GM12878 (cell line): Measurements from ENCODE around the gene AEBP1. TPM values are rescaled to one million over a fixed set of nuclear protein-coding genes. Genes with fewer than 3 reads are reported as not detected.

Source experiments
- ATAC-seq: fragments of 200-7000 bp; cut with Tn5 transposase; 3 replicates; pipeline ENCODE4 v1.9.1; 2020; ENCODE audit warnings: mild to moderate bottlenecking, moderate library complexity
- BruUV-seq: library from RNA; stranded (reverse); fragments of 400-500 nt; replicated peaks from 2 replicates; lab custom pipeline; 2021; lab: Mats Ljungman, UMichigan
- CTCF ChIA-PET: fragments of 300-600 bp; sonication (Branson Sonifier 250); formaldehyde crosslinking; extraction: SDS; loops from one replicate; lab custom pipeline; 2021; ENCODE audit warnings: inconsistent platforms; lab: Yijun Ruan, JAX
- POLR2A ChIA-PET: fragments of 350-600 bp; formaldehyde crosslinking; extraction: SDS; loops from one replicate; lab custom pipeline; 2021; ENCODE audit warnings: inconsistent platforms; lab: Charles Lee
- RAD21 ChIA-PET: fragments of 300-600 bp; sonication (Branson Sonifier 250); formaldehyde crosslinking; loops from one replicate; lab custom pipeline; 2023; ENCODE audit warnings: antibody characterized with exemption; ENCODE audit not compliant: unreplicated experiment; lab: Charles Lee
- SMC1A ChIA-PET: fragments of 300-600 bp; sonication (Branson Sonifier 250); formaldehyde crosslinking; loops from one replicate; lab custom pipeline; 2023; ENCODE audit not compliant: unreplicated experiment, uncharacterized antibody; lab: Charles Lee
- DNase-seq: peaks from one replicate; pipeline ENCODE4 v3.0.0-alpha.2; 2011; ENCODE audit warnings: low read depth, low spot score
- FAIRE-seq: peaks from 3 replicates; lab custom pipeline; 2011; peaks lifted over from hg19 to GRCh38; lab: Jason Lieb, UNC
- H2AFZ ChIP-seq: 2 replicates; pipeline ENCODE4 v1.6.0; 2011; ENCODE audit warnings: low read depth, low read length, control low read depth; ENCODE audit not compliant: control insufficient read depth
- H3K27ac ChIP-seq: 2 replicates; pipeline ENCODE4 v1.5.1; 2011; ENCODE audit warnings: control low read depth; ENCODE audit not compliant: control insufficient read depth, insufficient read depth
- H3K27me3 ChIP-seq, 2 experiments: replicated peaks in 1 of 2; 2 replicates each; pipeline versions ENCODE4 v1.6.0 to v1.6.1; 2011; ENCODE audit warnings: low read length in 1 of 2; ENCODE audit not compliant: control insufficient read depth in 2 of 2, insufficient read depth in 2 of 2
- H3K36me3 ChIP-seq, 2 experiments: 2 replicates each; pipeline ENCODE4 v1.5.1; 2011; ENCODE audit warnings: low read length in 1 of 2; ENCODE audit not compliant: control insufficient read depth in 2 of 2, insufficient read depth in 2 of 2
- H3K4me1 ChIP-seq: 2 replicates; pipeline ENCODE4 v1.6.1; 2011; ENCODE audit warnings: mild to moderate bottlenecking, low read length, moderate library complexity, mixed read lengths; ENCODE audit not compliant: control insufficient read depth, insufficient read depth
- H3K4me2 ChIP-seq: 2 replicates; pipeline ENCODE4 v1.6.0; 2011; ENCODE audit warnings: control low read depth; ENCODE audit not compliant: control insufficient read depth, insufficient read depth
- H3K4me3 ChIP-seq: fragments of 200-600 bp; sonication (generic); 2 replicates; pipeline ENCODE4 v1.5.1; 2016
- H3K79me2 ChIP-seq: 2 replicates; pipeline ENCODE4 v1.6.0; 2011; ENCODE audit warnings: low read length; ENCODE audit not compliant: control insufficient read depth, insufficient read depth
- H3K9ac ChIP-seq: 2 replicates; pipeline ENCODE4 v1.8.0; 2011; ENCODE audit warnings: low read length, control low read depth, mixed read lengths; ENCODE audit not compliant: control insufficient read depth, insufficient read depth
- H3K9me3 ChIP-seq: replicated peaks from 3 replicates; pipeline ENCODE4 v1.5.1; 2011; ENCODE audit warnings: mild to moderate bottlenecking, low read length; ENCODE audit not compliant: control insufficient read depth, insufficient read depth
- H4K20me1 ChIP-seq: 2 replicates; pipeline ENCODE4 v1.6.0; 2011; ENCODE audit not compliant: control insufficient read depth, insufficient read depth
- ATF7 ChIP-seq: fragments of 450-650 bp; IDR thresholded peaks from 2 replicates; pipeline ENCODE4 v1.6.1; 2016; ENCODE audit warnings: low read depth, mild to moderate bottlenecking
- BCL11A ChIP-seq: IDR thresholded peaks from 2 replicates; pipeline ENCODE4 v1.6.1; 2011; ENCODE audit warnings: low read depth, low read length
- CREB1 ChIP-seq: IDR thresholded peaks from 2 replicates; pipeline ENCODE4 v1.6.1; 2012; ENCODE audit warnings: low read depth, mild to moderate bottlenecking, inconsistent platforms
- CREM ChIP-seq: IDR thresholded peaks from 2 replicates; pipeline ENCODE4 v1.6.1; 2014; ENCODE audit warnings: antibody characterized with exemption, low read depth
- FOS ChIP-seq: IDR thresholded peaks from 3 replicates; pipeline ENCODE4 v1.6.1; 2011; ENCODE audit warnings: borderline replicate concordance; ENCODE audit not compliant: insufficient read length; ENCODE audit errors: extremely low read depth
- KAT2A ChIP-seq: conservative IDR thresholded peaks from 2 replicates; pipeline ENCODE4 v1.6.1; 2011; ENCODE audit warnings: low read depth, low read length; ENCODE audit not compliant: control insufficient read depth
- PML ChIP-seq: IDR thresholded peaks from 2 replicates; pipeline ENCODE4 v1.6.1; 2012; ENCODE audit warnings: low read length, inconsistent platforms
- POLR2AphosphoS2 ChIP-seq: IDR thresholded peaks from 2 replicates; pipeline ENCODE4 v1.6.1; 2011; ENCODE audit warnings: low read depth, mild to moderate bottlenecking, low read length, improper control_type of control experiment, moderate library complexity
- POU2F2 ChIP-seq: IDR thresholded peaks from 3 replicates; pipeline ENCODE4 v1.6.1; 2011; ENCODE audit warnings: low read depth, mild to moderate bottlenecking, low read length, borderline replicate concordance
- SPI1 ChIP-seq: IDR thresholded peaks from 2 replicates; pipeline ENCODE4 v1.6.1; 2011; ENCODE audit warnings: low read depth, mild to moderate bottlenecking, low read length, moderate library complexity, borderline replicate concordance; ENCODE audit not compliant: insufficient read depth
- ZZZ3 ChIP-seq: IDR thresholded peaks from 2 replicates; pipeline ENCODE4 v1.6.1; 2011; ENCODE audit warnings: low read depth; ENCODE audit not compliant: control insufficient read depth, insufficient read length
- WGBS: methylation state at CpG from one replicate; pipeline ENCODE4 v1.1.6; 2016; ENCODE audit warnings: low lambda C conversion rate; ENCODE audit not compliant: insufficient replicate concordance, insufficient coverage; ENCODE audit errors: missing lambda C conversion rate; 5-methylcytosine and 5-hydroxymethylcytosine counted together
- in situ Hi-C: fragments of 300-500 bp; cut with MboI; formaldehyde crosslinking; loops from 9 replicates; pipeline ENCODE4 v1.14.3; 2018; ENCODE audit warnings: mixed read lengths
- intact Hi-C: fragments of 100-400 bp; cut with micrococcal nuclease; formaldehyde crosslinking; loops from one replicate; pipeline ENCODE4 v1.14.2; 2022; ENCODE audit not compliant: unreplicated experiment
- polyA plus RNA-seq, 11 experiments: library from polyadenylated mRNA; depleted of rRNA in 4 of 11; unstranded in 6 of 11; stranded (reverse) in 5 of 11; fragments of >200 nt; fragmentation: Nextera tagmentation in 4 of 11; fragmentation: Illumina TruSeq in 1 of 11; extraction: Ambion mirVana in 4 of 11; extraction: Trizol in 1 of 11; gene quantifications; 1 replicate in 1 of 11; 2 replicates in 10 of 11; pipeline versions ENCODE4 v1.2.1 to v1.2.3, GENCODE V29; 2011 to 2016; ENCODE audit warnings: inconsistent platforms in 2 of 11, missing spikeins in 2 of 11, low read depth in 1 of 11
- total RNA-seq, 4 experiments: library from RNA; depleted of rRNA in 3 of 4; stranded (reverse); fragments of >200 nt in 3 of 4; fragmentation: Illumina TruSeq in 1 of 4; extraction: Trizol in 1 of 4; gene quantifications; 2 replicates each; pipeline versions ENCODE4 v1.2.1 to v1.2.3, GENCODE V29; 2013 to 2021
- TF ChIP-seq, protein P1 (sequence below): fragments of 450-650 bp; IDR thresholded peaks from 2 replicates; pipeline ENCODE4 v1.6.1; 2016; ENCODE audit warnings: mild to moderate bottlenecking
- TF ChIP-seq, protein P2 (sequence below): IDR thresholded peaks from 2 replicates; pipeline ENCODE4 v1.6.1; 2012; ENCODE audit warnings: low read depth, low read length, improper control_type of control experiment
- TF ChIP-seq, protein P3 (sequence below): fragments of 150-350 bp; IDR thresholded peaks from 2 replicates; pipeline ENCODE4 v1.6.1; 2014; ENCODE audit warnings: mild to moderate bottlenecking, low read depth, low read length
- TF ChIP-seq, protein P4 (sequence below): fragments of 450-650 bp; formaldehyde crosslinking; IDR thresholded peaks from 2 replicates; pipeline ENCODE4 v1.4.0; 2022; ENCODE audit warnings: mild to moderate bottlenecking, moderate library complexity

The AEBP1 gene
- total and polyA plus RNA-seq, 10 of the 15 experiments (the other 5 are each of a cell fraction or from before 2014, with no cell fraction given): 0.06 to 0.23 (median 0.11) TPM; not detected in 5

DNA sequence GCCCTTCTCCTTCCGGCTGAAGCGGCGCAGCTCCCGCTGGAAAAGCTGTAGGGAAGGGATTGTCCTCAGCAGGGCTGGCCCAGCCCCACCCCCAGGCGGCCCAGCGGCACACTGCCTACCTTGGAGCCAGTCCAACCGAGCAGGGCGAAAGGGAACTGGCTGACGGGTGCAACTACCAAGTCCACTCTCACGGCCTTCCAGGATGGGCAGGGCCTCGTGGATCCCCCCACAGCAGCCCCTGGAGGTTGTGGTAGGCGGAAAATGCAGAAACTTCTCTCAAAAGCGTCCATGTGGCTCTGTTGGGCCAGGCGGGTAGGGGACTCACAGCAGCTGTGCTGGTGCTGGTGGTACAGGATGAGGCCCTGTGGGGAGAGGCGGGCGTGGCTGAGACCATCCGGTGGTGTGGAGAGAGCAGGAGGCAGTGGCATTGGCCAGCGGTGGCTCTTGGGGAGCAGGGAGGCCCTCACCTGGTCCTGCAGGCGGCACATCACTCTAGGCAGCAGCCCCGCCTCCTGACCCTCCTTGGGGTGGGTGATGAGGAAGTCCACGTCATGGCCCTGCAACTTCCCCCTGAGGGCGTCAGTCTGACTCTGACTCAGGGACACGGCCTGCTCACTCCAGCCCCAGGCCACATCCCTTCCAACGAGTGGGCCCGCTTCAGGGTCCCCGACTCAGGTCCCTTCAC lies 30.3 kb upstream of the AEBP1 start:
- Histone ChIP-seq H4K20me1 (no peaks in the 10 kb centered on the region), H3K4me1 (peaks cover 4% of the 10 kb centered on the region), H3K79me2 (no peaks in the 10 kb centered on the region; the same call in 1 of the 2 replicates), H3K36me3 (peaks cover 26 to 37% of the 10 kb centered on the region in 2 experiments), H3K27ac (no peak overlapping the region), H3K4me3 (no peak overlapping the region), H3K27me3 (no peaks in the 10 kb centered on the region), H3K9me3 (no peaks in the 10 kb centered on the region), H2AFZ (no peak overlapping the region), H3K9ac (no peak overlapping the region), H3K4me2 (no peak overlapping the region)
- intact Hi-C loops: loop anchor here (2.0 kb wide), 1 partner anchor 123 kb away; no protein-coding TSS in a partner anchor
- DNase-seq (no peak), ATAC-seq (peak; percentile 70), FAIRE-seq (no peak)
- ChIA-PET POLR2A (no interaction called here), SMC1A (interaction anchor here (0.6 kb wide), 1 partner anchor 355 kb away, joined by 3 read pairs; no protein-coding TSS in a partner anchor), RAD21 (no interaction called here), CTCF (no interaction called here)
- no TSS peak for BruUV-seq
- in situ Hi-C loops: no loop called here
- 61% methylated on average over 26 of the region's 26 CpGs for whole genome bisulfite sequencing
- TF ChIP-seq SPI1 (peak; percentile 47; the same call in 1 of the 2 replicates), ZZZ3 (no peak), POU2F2 (0 out of 3 replicates have a peak, but pooled peaks have one; percentile 10), PML (no peak), BCL11A (no peak), CREM (0 out of 2 replicates have a peak, but pooled peaks have one; percentile 30), KAT2A (no peak), POLR2AphosphoS2 (0 out of 2 replicates have a peak, but pooled peaks have one; percentile 36), FOS (no peak), CREB1 (peak; percentile 72), ATF7 (no peak)
- TF ChIP-seq, protein P1, sequence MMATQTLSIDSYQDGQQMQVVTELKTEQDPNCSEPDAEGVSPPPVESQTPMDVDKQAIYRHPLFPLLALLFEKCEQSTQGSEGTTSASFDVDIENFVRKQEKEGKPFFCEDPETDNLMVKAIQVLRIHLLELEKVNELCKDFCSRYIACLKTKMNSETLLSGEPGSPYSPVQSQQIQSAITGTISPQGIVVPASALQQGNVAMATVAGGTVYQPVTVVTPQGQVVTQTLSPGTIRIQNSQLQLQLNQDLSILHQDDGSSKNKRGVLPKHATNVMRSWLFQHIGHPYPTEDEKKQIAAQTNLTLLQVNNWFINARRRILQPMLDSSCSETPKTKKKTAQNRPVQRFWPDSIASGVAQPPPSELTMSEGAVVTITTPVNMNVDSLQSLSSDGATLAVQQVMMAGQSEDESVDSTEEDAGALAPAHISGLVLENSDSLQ: peak; percentile 29; the same call in 1 of the 2 replicates
- TF ChIP-seq, protein P2, sequence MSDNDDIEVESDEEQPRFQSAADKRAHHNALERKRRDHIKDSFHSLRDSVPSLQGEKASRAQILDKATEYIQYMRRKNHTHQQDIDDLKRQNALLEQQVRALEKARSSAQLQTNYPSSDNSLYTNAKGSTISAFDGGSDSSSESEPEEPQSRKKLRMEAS: no peak
- TF ChIP-seq, protein P3, sequence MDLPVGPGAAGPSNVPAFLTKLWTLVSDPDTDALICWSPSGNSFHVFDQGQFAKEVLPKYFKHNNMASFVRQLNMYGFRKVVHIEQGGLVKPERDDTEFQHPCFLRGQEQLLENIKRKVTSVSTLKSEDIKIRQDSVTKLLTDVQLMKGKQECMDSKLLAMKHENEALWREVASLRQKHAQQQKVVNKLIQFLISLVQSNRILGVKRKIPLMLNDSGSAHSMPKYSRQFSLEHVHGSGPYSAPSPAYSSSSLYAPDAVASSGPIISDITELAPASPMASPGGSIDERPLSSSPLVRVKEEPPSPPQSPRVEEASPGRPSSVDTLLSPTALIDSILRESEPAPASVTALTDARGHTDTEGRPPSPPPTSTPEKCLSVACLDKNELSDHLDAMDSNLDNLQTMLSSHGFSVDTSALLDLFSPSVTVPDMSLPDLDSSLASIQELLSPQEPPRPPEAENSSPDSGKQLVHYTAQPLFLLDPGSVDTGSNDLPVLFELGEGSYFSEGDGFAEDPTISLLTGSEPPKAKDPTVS: no peak
- TF ChIP-seq, protein P4, sequence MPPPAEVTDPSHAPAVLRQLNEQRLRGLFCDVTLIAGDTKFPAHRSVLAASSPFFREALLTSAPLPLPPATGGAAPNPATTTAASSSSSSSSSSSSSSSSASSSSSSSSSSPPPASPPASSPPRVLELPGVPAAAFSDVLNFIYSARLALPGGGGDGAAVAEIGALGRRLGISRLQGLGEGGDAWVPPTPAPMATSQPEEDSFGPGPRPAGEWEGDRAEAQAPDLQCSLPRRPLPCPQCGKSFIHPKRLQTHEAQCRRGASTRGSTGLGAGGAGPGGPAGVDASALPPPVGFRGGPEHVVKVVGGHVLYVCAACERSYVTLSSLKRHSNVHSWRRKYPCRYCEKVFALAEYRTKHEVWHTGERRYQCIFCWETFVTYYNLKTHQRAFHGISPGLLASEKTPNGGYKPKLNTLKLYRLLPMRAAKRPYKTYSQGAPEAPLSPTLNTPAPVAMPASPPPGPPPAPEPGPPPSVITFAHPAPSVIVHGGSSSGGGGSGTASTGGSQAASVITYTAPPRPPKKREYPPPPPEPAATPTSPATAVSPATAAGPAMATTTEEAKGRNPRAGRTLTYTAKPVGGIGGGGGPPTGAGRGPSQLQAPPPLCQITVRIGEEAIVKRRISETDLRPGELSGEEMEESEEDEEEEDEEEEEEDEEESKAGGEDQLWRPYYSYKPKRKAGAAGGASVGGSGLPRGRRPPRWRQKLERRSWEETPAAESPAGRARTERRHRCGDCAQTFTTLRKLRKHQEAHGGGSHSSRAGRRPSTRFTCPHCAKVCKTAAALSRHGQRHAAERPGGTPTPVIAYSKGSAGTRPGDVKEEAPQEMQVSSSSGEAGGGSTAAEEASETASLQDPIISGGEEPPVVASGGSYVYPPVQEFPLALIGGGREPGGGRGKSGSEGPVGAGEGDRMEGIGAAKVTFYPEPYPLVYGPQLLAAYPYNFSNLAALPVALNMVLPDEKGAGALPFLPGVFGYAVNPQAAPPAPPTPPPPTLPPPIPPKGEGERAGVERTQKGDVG (CRISPR knock-in tag): no peak
